CD14-positive monocyte (primary cell): ENCODE measurements around the gene PET100. TPM values are rescaled to one million over a fixed set of nuclear protein-coding genes. Genes with fewer than 3 reads are reported as not detected.
A peak's percentile ranks its signal among the peaks of the same experiment; 100 is the strongest.

Experiments
- DNase-seq, 3 donors: peaks; one replicate each; pipeline ENCODE4 v3.0.0-alpha.2; 2011 to 2022
- H2AFZ ChIP-seq: 2 replicates; pipeline ENCODE4 v1.6.0; 2012; ENCODE audit warnings: mild to moderate bottlenecking, low read depth, low read length, inconsistent platforms; ENCODE audit not compliant: insufficient read depth, poor library complexity, severe bottlenecking
- H3K27ac ChIP-seq, 2 donors: 1 replicate in 1 of 2; 2 replicates in 1 of 2; pipeline ENCODE4 v1.5.1; 2012 to 2013; ENCODE audit warnings: low read length in 2 of 2, control low read depth in 1 of 2, inconsistent platforms in 1 of 2, low read depth in 1 of 2, mild to moderate bottlenecking in 1 of 2
- H3K27me3 ChIP-seq, 2 donors: one replicate each; pipeline versions ENCODE4 v1.6.0 to v1.6.1; 2011 to 2013; ENCODE audit warnings: low read length in 2 of 2; ENCODE audit not compliant: control insufficient read depth in 2 of 2, insufficient read depth in 2 of 2
- H3K36me3 ChIP-seq, 2 donors: replicated peaks in 1 of 2; 1 replicate in 1 of 2; 2 replicates in 1 of 2; pipeline versions ENCODE4 v1.5.1 to v1.6.1; 2012 to 2013; ENCODE audit warnings: low read length in 2 of 2, control low read depth in 1 of 2, inconsistent platforms in 1 of 2, mild to moderate bottlenecking in 1 of 2; ENCODE audit not compliant: insufficient read depth in 2 of 2, control insufficient read depth in 1 of 2
- H3K4me1 ChIP-seq, 2 donors: 1 replicate in 1 of 2; 2 replicates in 1 of 2; pipeline versions ENCODE4 v1.5.1 to v1.6.1; 2012 to 2013; ENCODE audit warnings: low read length in 2 of 2, control low read depth in 1 of 2, inconsistent platforms in 1 of 2, mild to moderate bottlenecking in 1 of 2, moderate library complexity in 1 of 2; ENCODE audit not compliant: insufficient read depth in 2 of 2, control insufficient read depth in 1 of 2
- H3K4me2 ChIP-seq: replicated peaks from 2 replicates; pipeline ENCODE3; 2012; ENCODE audit warnings: low read length, moderate library complexity, mild to moderate bottlenecking; ENCODE audit not compliant: poor library complexity, severe bottlenecking; ENCODE audit errors: extremely low read depth
- H3K4me3 ChIP-seq, 3 experiments: fragments of 200-600 bp in 1 of 3; sonication (generic) in 1 of 3; replicated peaks in 1 of 3; 1 replicate in 2 of 3; 2 replicates in 1 of 3; pipeline ENCODE4 v1.5.1; 2011 to 2013; ENCODE audit warnings: low read length in 3 of 3, mild to moderate bottlenecking in 3 of 3, control low read depth in 2 of 3, low read depth in 2 of 3, inconsistent platforms in 1 of 3, moderate library complexity in 1 of 3
- H3K79me2 ChIP-seq: 2 replicates; pipeline ENCODE4 v1.6.0; 2012; ENCODE audit warnings: mild to moderate bottlenecking, control low read depth, inconsistent platforms, low read length, moderate library complexity; ENCODE audit not compliant: insufficient read depth
- H3K9ac ChIP-seq: 2 replicates; pipeline ENCODE4 v1.6.0; 2017; ENCODE audit warnings: low read length, mild to moderate bottlenecking; ENCODE audit not compliant: insufficient read depth, poor library complexity, severe bottlenecking
- H3K9me3 ChIP-seq, 2 donors: replicated peaks in 1 of 2; 1 replicate in 1 of 2; 2 replicates in 1 of 2; pipeline versions ENCODE4 v1.5.1 to v1.6.1; 2012 to 2013; ENCODE audit warnings: low read length in 2 of 2, control low read depth in 1 of 2; ENCODE audit not compliant: control insufficient read depth in 1 of 2, insufficient read depth in 1 of 2
- H4K20me1 ChIP-seq: 2 replicates; pipeline ENCODE4 v1.6.0; 2012; ENCODE audit warnings: mild to moderate bottlenecking, low read length, control low read depth, moderate library complexity; ENCODE audit not compliant: insufficient read depth
- H3K27ac Mint-ChIP-seq, 7 donors: one replicate each; pipeline ENCODE4 v1.8.0; 2020; ENCODE audit warnings: mild to moderate bottlenecking in 7 of 7, mixed read lengths in 7 of 7, moderate library complexity in 6 of 7, inconsistent platforms in 2 of 7
- H3K27me3 Mint-ChIP-seq, 3 donors: one replicate each; pipeline ENCODE4 v1.8.0; 2021 to 2022; ENCODE audit warnings: low read depth in 3 of 3, mild to moderate bottlenecking in 3 of 3, mixed read lengths in 3 of 3, moderate library complexity in 3 of 3, inconsistent platforms in 1 of 3
- H3K36me3 Mint-ChIP-seq, 2 donors: one replicate each; pipeline ENCODE4 v1.8.0; 2020; ENCODE audit warnings: mixed read lengths in 2 of 2, inconsistent platforms in 1 of 2, mild to moderate bottlenecking in 1 of 2
- H3K4me1 Mint-ChIP-seq: one replicate; pipeline ENCODE4 v1.8.0; 2020; ENCODE audit warnings: mild to moderate bottlenecking, mixed read lengths
- H3K4me3 Mint-ChIP-seq, 2 donors: one replicate each; pipeline ENCODE4 v1.8.0; 2020; ENCODE audit warnings: mild to moderate bottlenecking in 2 of 2, mixed read lengths in 2 of 2, moderate library complexity in 1 of 2
- H3K9me3 Mint-ChIP-seq, 7 donors: one replicate each; pipeline ENCODE4 v1.8.0; 2020 to 2022; ENCODE audit warnings: mixed read lengths in 7 of 7, mild to moderate bottlenecking in 6 of 7, moderate library complexity in 6 of 7, inconsistent platforms in 2 of 7
- CTCF ChIP-seq: fragments of 200-600 bp; IDR thresholded peaks from one replicate; pipeline ENCODE4 v1.8.0; 2022; ENCODE audit warnings: antibody characterized with exemption, mild to moderate bottlenecking
- WGBS: methylation state at CpG from one replicate; pipeline ENCODE4 v1.1.5; 2013; ENCODE audit warnings: missing lambda C conversion rate; ENCODE audit not compliant: insufficient coverage; 5-methylcytosine and 5-hydroxymethylcytosine counted together
- intact Hi-C, 2 donors: fragments of 100-400 bp; cut with micrococcal nuclease; formaldehyde crosslinking; loops; one replicate each; pipeline versions ENCODE4 v1.15.0 to v1.15.1; 2023
- polyA plus RNA-seq, 3 donors: library from polyadenylated mRNA; depleted of rRNA in 1 of 3; unstranded in 2 of 3; stranded (reverse) in 1 of 3; fragments of 300-500 nt in 2 of 3; fragments of >200 nt in 1 of 3; fragmentation: Illumina TruSeq in 2 of 3; gene quantifications; 1 replicate in 2 of 3; 2 replicates in 1 of 3; pipeline ENCODE4 v1.2.3, GENCODE V29; 2012 to 2021

The PET100 gene
- polyA plus RNA-seq, 3 donors: 64.6 to 386 (median 300) TPM

GRCh38 chr19:7637374-7638256, 8.0 kb downstream of the PET100 start:
- peak overlapping the region; percentile 89 to 92 for H3K4me3 Mint-ChIP-seq
- DNase-seq: peak; percentile 82 to 91 (median 88)
- H3K9me3 Mint-ChIP-seq: peaks cover 0 to 2% (median 0%) of the 10 kb centered on the region in 7 donors
- peaks cover 35 to 49% of the 10 kb centered on the region in 2 donors for H3K36me3 Mint-ChIP-seq
- H3K36me3 ChIP-seq: peaks cover 40 to 45% of the 10 kb centered on the region in 2 donors
- intact Hi-C loops: loop anchor here (5.0 to 10.0 kb wide), 3 partner anchors 40 to 267 kb away; partner anchors contain the start of genes MAP2K7 (in 1 of the 2), MCEMP1 (in 1 of the 2) and TRAPPC5 (in 1 of the 2)
- H3K4me1 Mint-ChIP-seq: peaks cover 46% of the 10 kb centered on the region
- peak overlapping the region; percentile 99 for H3K9ac ChIP-seq
- H3K27me3 Mint-ChIP-seq: peaks cover 0 to 3% (median 2%) of the 10 kb centered on the region in 3 donors
- peaks cover 50% of the 10 kb centered on the region for H4K20me1 ChIP-seq
- WGBS: 8% methylated on average over 13 of the region's 30 CpGs
- no peaks in the 10 kb centered on the region for H3K9me3 ChIP-seq
- peak overlapping the region; percentile 88 for H3K4me2 ChIP-seq
- H3K27ac Mint-ChIP-seq: peak overlapping the region; percentile 94 to 98 (median 95)
- H3K4me1 ChIP-seq: peaks cover 34 to 49% of the 10 kb centered on the region in 2 donors
- no peaks in the 10 kb centered on the region for H3K27me3 ChIP-seq
- no peak overlapping the region for H2AFZ ChIP-seq
- no peak for TF ChIP-seq CTCF
- peak overlapping the region; percentile 56 to 99 (median 90) for H3K4me3 ChIP-seq
- peak overlapping the region; percentile 96 to 100 for H3K27ac ChIP-seq
- peaks cover 65% of the 10 kb centered on the region for H3K79me2 ChIP-seq

DNA sequence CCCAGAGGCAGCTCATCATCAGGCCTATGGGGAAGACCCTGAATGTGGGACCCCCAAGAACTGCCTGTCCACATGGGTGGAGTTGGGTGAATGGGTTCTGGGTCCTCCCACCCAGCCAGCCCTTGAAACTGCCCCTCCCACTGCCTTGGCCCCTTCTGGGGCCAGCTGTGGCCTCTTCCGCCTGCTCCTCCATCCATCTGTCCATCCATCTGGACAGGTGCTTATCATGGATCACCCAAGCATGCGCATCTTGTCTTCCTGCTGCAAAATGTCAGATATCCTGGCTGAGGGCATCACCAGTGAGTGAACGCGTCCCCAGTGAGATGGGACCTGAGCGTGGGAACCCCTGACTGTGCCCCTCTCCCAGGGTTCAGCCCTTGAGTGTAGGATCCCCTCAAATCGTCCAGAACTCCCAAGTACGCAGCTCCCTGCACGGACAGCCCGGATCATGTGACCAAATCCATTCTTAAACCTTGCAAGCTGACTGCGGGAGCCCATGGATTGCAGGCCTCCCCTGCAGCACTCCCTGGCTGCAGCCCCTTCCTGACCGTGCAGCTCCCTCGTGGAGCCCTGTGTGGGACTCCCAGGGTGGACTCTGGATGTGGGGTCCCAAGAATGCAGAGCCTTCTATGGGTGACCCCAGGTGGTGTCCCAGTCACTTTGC, 9.3 kb downstream of the PET100 start:
- no peak for TF ChIP-seq CTCF
- no peak overlapping the region for H3K9ac ChIP-seq
- no peak overlapping the region for H2AFZ ChIP-seq
- H3K4me3 ChIP-seq: peak overlapping the region in 1 of 3 experiments; percentile 90
- Mint-ChIP-seq H3K27me3 (peaks cover 0 to 3% (median 2%) of the 10 kb centered on the region in 3 donors), H3K27ac (peak overlapping the region in 5 of 7 donors; percentile 13 to 95 (median 56)), H3K4me3 (peak overlapping the region in 1 of 2 donors; percentile 32), H3K36me3 (peaks cover 35 to 53% of the 10 kb centered on the region in 2 donors), H3K4me1 (peaks cover 54% of the 10 kb centered on the region), H3K9me3 (peaks cover 0 to 2% (median 0%) of the 10 kb centered on the region in 7 donors)
- intact Hi-C loops: loop anchor here (5.0 to 10.0 kb wide), 3 partner anchors 38 to 266 kb away; partner anchors contain the start of genes MAP2K7 (in 1 of the 2), MCEMP1 (in 1 of the 2) and TRAPPC5 (in 1 of the 2)
- peak overlapping the region; percentile 88 for H3K4me2 ChIP-seq
- H3K36me3 ChIP-seq: peaks cover 41 to 48% of the 10 kb centered on the region in 2 donors
- 93% methylated on average over 12 of the region's 12 CpGs for WGBS
- no peak for DNase-seq
- H4K20me1 ChIP-seq: peaks cover 63% of the 10 kb centered on the region
- H3K27ac ChIP-seq: peak overlapping the region; percentile 96 to 100
- H3K27me3 ChIP-seq: no peaks in the 10 kb centered on the region
- peaks cover 77% of the 10 kb centered on the region for H3K79me2 ChIP-seq
- peaks cover 46 to 63% of the 10 kb centered on the region in 2 donors for H3K4me1 ChIP-seq
- H3K9me3 ChIP-seq: no peaks in the 10 kb centered on the region
